GM12872 (cell line): ENCODE results near the gene KCNJ3.

Source experiments
- CTCF ChIP-seq: IDR thresholded peaks from 3 replicates; pipeline ENCODE4 v1.5.1; 2011; ENCODE audit warnings: low read depth, mild to moderate bottlenecking, low read length, moderate library complexity; ENCODE audit not compliant: insufficient read depth

Gene KCNJ3

GRCh38 chr2:154686162-154686561 is 12.3 kb upstream of the KCNJ3 start:
- no peak for TF ChIP-seq CTCF

GRCh38 chr2:154688373-154688772 is 10.1 kb upstream of the KCNJ3 start:
- TF ChIP-seq CTCF: no peak

- no peak for TF ChIP-seq CTCF
Observed at GRCh38 chr2:154689158-154689557, 9.3 kb upstream of the KCNJ3 start.

- no peak for TF ChIP-seq CTCF
Observed at GRCh38 chr2:154692927-154693326, 5.6 kb upstream of the KCNJ3 start.

- TF ChIP-seq CTCF: no peak
Observed at GRCh38 chr2:154693741-154694340, 4.7 kb upstream of the KCNJ3 start.

- TF ChIP-seq CTCF: no peak
Observed at GRCh38 chr2:154694881-154695280, 3.6 kb upstream of the KCNJ3 start.

- TF ChIP-seq CTCF: no peak
Observed at GRCh38 chr2:154696369-154696768, 2.1 kb upstream of the KCNJ3 start.
